Left lung (tissue), 10 donors: ENCODE data around the gene RPRD1A. TPM values are rescaled to one million over a fixed set of nuclear protein-coding genes. Genes with fewer than 3 reads are reported as not detected.
"Not testable (repeated sequence)": the region's sequence is repeated elsewhere in the genome, so short reads cannot be mapped to it uniquely, and the experiment has no call there.

Experiments
- ATAC-seq: fragments of 200-7000 bp; cut with Tn5 transposase; one replicate; pipeline ENCODE4 v1.9.1; 2020; ENCODE audit warnings: moderate library complexity
- DNase-seq, 4 donors: peaks; one replicate each; pipeline ENCODE4 v3.0.0-alpha.2; 2013 to 2020
- H3K27ac ChIP-seq, 2 donors: fragments of 200-600 bp; sonication (generic) in 1 of 2; one replicate each; pipeline versions ENCODE4 v1.5.0 to v1.8.0; 2020 to 2021
- H3K27me3 ChIP-seq, 2 donors: fragments of 200-600 bp; sonication (generic) in 1 of 2; one replicate each; pipeline versions ENCODE4 v1.5.0 to v1.8.0; 2020 to 2021
- H3K36me3 ChIP-seq, 2 donors: fragments of 200-600 bp; sonication (generic) in 1 of 2; one replicate each; pipeline versions ENCODE4 v1.5.0 to v1.8.0; 2020 to 2021
- H3K4me1 ChIP-seq, 2 donors: fragments of 200-600 bp; one replicate each; pipeline ENCODE4 v1.8.0; 2021
- H3K4me3 ChIP-seq, 2 donors: fragments of 200-600 bp; sonication (generic) in 1 of 2; one replicate each; pipeline versions ENCODE4 v1.5.0 to v1.8.0; 2020 to 2021; ENCODE audit warnings: mild to moderate bottlenecking in 1 of 2
- H3K9me3 ChIP-seq, 2 donors: fragments of 200-600 bp; sonication (generic) in 1 of 2; one replicate each; pipeline versions ENCODE4 v1.5.0 to v1.8.0; 2020 to 2021
- CTCF ChIP-seq, 2 donors: fragments of 200-600 bp; sonication (generic) in 1 of 2; IDR thresholded peaks; one replicate each; pipeline versions ENCODE4 v1.5.0 to v1.8.0; 2021; ENCODE audit warnings: antibody characterized with exemption in 2 of 2
- intact Hi-C, 2 donors: fragments of 100-400 bp; cut with DNase I; formaldehyde crosslinking; loops; one replicate each; pipeline versions ENCODE4 v1.11.2 to v1.14.2; 2022
- polyA plus RNA-seq, 6 donors: library from polyadenylated mRNA; unstranded; fragments of 120-200 nt; gene quantifications; one replicate each; pipeline ENCODE4 v1.2.1, GENCODE V29; 2013; ENCODE audit not compliant: insufficient read length in 6 of 6
- total RNA-seq, 2 donors: library from RNA; stranded (reverse); fragmentation: NEBNext Ultra II Directional; extraction: Animal tissue kit (Norgen Biotek cat#: 25700); gene quantifications; one replicate each; pipeline ENCODE4 v1.2.1, GENCODE V29; 2021
- donor health status: DM: no; HTN: yes; CAD: no.
- donor health status: DM: no; HTN: no; CAD: no.

RPRD1A gene
- total and polyA plus RNA-seq, 8 donors: 37.3 to 63.7 (median 56.8) TPM

GRCh38 chr18:35969676-35970075 is 97.7 kb downstream of the RPRD1A start:
- no peak for ATAC-seq
- no peak overlapping the region for H3K4me3 ChIP-seq
- H3K27ac ChIP-seq: no peak overlapping the region
- H3K27me3 ChIP-seq: no peaks in the 10 kb centered on the region
- peaks cover 0 to 1% of the 10 kb centered on the region in 2 donors for H3K36me3 ChIP-seq
- peaks cover 8 to 39% of the 10 kb centered on the region in 2 donors for H3K4me1 ChIP-seq
- no peak for DNase-seq
- no peaks in the 10 kb centered on the region for H3K9me3 ChIP-seq
- TF ChIP-seq CTCF (IDR thresholded peaks at IDR 0.05): no peak
- intact Hi-C loops: no loop called here

GRCh38 chr18:35968278-35968880 is 99.0 kb downstream of the RPRD1A start:
- no peak for TF ChIP-seq CTCF (IDR thresholded peaks at IDR 0.05)
- H3K4me3 ChIP-seq: no peak overlapping the region
- no peaks in the 10 kb centered on the region for H3K36me3 ChIP-seq
- no peak overlapping the region for H3K27ac ChIP-seq
- peak in 1 of 4 donors; percentile 43 for DNase-seq
- peaks cover 4 to 26% of the 10 kb centered on the region in 2 donors for H3K4me1 ChIP-seq
- intact Hi-C loops: no loop called here
- H3K27me3 ChIP-seq: no peaks in the 10 kb centered on the region
- no peaks in the 10 kb centered on the region for H3K9me3 ChIP-seq
- ATAC-seq: no peak

GRCh38 chr18:35967866-35968265 is 99.5 kb downstream of the RPRD1A start:
- H3K4me3 ChIP-seq, intact Hi-C loops, ATAC-seq, H3K9me3 ChIP-seq, H3K27me3 ChIP-seq, DNase-seq, H3K36me3 ChIP-seq, H3K27ac ChIP-seq: not testable (repeated sequence)
- peaks cover 0 to 21% of the 10 kb centered on the region in 2 donors for H3K4me1 ChIP-seq

GRCh38 chr18:35964319-35964718 is 103.0 kb downstream of the RPRD1A start:
- no peaks in the 10 kb centered on the region for H3K27me3 ChIP-seq
- H3K36me3 ChIP-seq: no peaks in the 10 kb centered on the region
- no peak overlapping the region for H3K4me3 ChIP-seq
- intact Hi-C loops: no loop called here
- no peak for DNase-seq
- TF ChIP-seq CTCF (IDR thresholded peaks at IDR 0.05): no peak
- H3K4me1 ChIP-seq: no peaks in the 10 kb centered on the region
- peaks cover 0 to 5% of the 10 kb centered on the region in 2 donors for H3K9me3 ChIP-seq
- no peak overlapping the region for H3K27ac ChIP-seq
- no peak for ATAC-seq

- H3K27me3 ChIP-seq: no peaks in the 10 kb centered on the region
Measured at GRCh38 chr18:35962320-35962719, 105.0 kb downstream of the RPRD1A start.

More at GRCh38 chr18:35962320-35962719, 105.0 kb downstream of the RPRD1A start:
- Histone ChIP-seq H3K4me1 (no peaks in the 10 kb centered on the region), H3K4me3 (no peak overlapping the region), H3K27ac (no peak overlapping the region), H3K9me3 (peaks cover 0 to 5% of the 10 kb centered on the region in 2 donors), H3K36me3 (no peaks in the 10 kb centered on the region)
- ATAC-seq: no peak
- intact Hi-C loops: no loop called here
- DNase-seq: no peak
- TF ChIP-seq CTCF (IDR thresholded peaks at IDR 0.05): no peak
